KG1 (cell line): ENCODE results near the gene TNXB.
A peak's percentile ranks its signal among the peaks of the same experiment; 100 is the strongest.

Experiments used
- DNase-seq: peaks from one replicate; lab custom pipeline; 2025; lab: John Stamatoyannopoulos, UW

Gene TNXB, protein sequence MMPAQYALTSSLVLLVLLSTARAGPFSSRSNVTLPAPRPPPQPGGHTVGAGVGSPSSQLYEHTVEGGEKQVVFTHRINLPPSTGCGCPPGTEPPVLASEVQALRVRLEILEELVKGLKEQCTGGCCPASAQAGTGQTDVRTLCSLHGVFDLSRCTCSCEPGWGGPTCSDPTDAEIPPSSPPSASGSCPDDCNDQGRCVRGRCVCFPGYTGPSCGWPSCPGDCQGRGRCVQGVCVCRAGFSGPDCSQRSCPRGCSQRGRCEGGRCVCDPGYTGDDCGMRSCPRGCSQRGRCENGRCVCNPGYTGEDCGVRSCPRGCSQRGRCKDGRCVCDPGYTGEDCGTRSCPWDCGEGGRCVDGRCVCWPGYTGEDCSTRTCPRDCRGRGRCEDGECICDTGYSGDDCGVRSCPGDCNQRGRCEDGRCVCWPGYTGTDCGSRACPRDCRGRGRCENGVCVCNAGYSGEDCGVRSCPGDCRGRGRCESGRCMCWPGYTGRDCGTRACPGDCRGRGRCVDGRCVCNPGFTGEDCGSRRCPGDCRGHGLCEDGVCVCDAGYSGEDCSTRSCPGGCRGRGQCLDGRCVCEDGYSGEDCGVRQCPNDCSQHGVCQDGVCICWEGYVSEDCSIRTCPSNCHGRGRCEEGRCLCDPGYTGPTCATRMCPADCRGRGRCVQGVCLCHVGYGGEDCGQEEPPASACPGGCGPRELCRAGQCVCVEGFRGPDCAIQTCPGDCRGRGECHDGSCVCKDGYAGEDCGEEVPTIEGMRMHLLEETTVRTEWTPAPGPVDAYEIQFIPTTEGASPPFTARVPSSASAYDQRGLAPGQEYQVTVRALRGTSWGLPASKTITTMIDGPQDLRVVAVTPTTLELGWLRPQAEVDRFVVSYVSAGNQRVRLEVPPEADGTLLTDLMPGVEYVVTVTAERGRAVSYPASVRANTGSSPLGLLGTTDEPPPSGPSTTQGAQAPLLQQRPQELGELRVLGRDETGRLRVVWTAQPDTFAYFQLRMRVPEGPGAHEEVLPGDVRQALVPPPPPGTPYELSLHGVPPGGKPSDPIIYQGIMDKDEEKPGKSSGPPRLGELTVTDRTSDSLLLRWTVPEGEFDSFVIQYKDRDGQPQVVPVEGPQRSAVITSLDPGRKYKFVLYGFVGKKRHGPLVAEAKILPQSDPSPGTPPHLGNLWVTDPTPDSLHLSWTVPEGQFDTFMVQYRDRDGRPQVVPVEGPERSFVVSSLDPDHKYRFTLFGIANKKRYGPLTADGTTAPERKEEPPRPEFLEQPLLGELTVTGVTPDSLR (N-terminal part only)

DNA sequence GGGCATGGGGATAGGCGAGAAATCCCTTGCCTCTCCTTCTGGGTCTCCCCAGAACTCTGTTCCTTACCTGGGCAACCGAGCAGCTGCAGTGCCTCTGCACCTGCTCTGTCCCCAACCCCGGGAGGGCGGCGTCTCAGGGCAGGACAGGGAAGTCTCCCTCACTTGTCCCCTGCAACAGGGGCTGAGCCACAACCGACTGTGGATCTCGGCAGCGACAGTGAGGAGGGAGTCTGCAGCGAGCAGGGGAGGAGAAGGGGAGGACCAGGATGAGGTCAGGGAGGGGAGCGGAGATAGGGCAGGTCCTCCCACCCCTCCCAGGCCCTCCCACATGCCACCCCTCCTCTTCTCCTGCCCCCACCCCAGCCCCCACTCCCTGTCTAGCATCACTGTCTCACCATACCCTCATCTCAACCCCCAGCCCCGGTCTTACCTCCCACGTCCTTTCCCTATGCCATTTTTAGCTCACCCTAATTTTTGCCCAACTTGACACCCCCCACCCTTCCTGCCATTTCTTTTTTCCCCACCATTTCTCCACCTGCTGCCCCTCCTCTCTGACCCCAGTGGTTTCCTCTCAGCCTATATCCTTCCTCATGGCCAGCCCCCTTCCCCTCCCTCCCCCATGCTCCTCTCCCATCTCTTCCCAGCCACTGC is at the start of gene TNXB:
Gene TNXB (minus strand): TSS at position 225 of the 651 bp plus-strand sequence. CDS start 11,140 bp downstream, outside the sequence.
- no peak for DNase-seq

DNA sequence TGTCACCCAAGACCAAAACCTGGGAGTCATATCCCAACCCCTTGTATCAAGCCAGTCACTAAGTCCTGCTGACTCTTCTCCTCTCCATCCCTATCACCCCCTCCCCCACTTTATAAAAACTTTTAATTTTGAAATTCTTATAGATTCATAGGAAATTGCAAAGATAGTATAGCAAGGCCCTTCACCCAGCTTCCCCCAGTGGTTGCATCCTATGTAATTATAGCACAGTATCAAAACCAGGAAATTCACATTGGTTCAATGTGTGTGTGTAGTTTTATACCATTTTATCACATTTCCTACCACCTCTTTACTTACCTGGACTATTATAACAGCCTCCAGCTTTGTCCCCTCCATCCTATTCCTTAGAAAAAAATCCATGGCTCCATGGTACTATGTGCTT is 48.9 kb upstream of the TNXB start:
- DNase-seq, result no peak

DNA sequence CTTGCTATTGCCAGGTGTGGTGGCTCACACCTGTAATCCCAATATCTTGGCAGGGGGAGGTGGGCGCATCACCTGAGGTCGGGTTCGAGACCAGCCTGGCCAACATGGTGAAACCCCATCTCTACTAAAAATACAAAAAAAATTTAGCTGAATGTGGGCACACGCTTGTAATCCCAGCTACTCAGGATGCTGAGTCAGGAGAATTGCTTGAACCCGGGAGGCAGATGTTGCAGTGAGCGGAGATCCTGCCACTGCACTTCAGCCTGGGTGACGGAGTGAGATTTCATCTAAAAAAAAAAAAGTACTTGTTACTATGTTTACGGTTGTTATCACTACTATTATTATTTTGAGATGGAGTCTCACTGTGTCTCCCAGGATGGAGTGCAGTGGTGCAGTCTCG is 47.8 kb upstream of the TNXB start:
- DNase-seq, result no peak

DNA sequence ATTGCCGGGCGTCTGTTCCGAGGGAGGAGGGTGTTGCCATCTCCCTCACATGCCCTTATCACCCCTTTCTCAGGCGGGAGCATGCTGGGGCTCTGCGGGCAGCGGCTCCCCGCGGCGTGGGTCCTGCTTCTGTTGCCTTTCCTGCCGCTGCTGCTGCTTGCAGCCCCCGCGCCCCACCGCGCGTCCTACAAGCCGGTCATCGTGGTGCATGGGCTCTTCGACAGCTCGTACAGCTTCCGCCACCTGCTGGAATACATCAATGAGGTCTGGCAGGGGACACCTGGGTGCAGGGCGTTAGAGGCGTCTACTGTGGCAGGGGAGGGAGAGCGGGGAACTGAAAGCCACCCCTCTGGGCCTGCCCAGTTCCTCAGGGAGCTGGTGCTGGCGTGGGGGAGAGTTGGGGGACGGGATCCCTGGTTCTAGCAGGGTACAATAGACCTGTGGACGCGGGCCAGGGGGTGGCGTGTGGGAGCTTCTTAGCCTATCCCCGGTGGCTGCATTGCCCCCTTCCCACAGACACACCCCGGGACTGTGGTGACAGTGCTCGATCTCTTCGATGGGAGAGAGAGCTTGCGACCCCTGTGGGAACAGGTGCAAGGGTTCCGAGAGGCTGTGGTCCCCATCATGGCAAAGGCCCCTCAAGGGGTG is 45.5 kb upstream of the TNXB start:
- DNase-seq, result peak; percentile 32

DNA sequence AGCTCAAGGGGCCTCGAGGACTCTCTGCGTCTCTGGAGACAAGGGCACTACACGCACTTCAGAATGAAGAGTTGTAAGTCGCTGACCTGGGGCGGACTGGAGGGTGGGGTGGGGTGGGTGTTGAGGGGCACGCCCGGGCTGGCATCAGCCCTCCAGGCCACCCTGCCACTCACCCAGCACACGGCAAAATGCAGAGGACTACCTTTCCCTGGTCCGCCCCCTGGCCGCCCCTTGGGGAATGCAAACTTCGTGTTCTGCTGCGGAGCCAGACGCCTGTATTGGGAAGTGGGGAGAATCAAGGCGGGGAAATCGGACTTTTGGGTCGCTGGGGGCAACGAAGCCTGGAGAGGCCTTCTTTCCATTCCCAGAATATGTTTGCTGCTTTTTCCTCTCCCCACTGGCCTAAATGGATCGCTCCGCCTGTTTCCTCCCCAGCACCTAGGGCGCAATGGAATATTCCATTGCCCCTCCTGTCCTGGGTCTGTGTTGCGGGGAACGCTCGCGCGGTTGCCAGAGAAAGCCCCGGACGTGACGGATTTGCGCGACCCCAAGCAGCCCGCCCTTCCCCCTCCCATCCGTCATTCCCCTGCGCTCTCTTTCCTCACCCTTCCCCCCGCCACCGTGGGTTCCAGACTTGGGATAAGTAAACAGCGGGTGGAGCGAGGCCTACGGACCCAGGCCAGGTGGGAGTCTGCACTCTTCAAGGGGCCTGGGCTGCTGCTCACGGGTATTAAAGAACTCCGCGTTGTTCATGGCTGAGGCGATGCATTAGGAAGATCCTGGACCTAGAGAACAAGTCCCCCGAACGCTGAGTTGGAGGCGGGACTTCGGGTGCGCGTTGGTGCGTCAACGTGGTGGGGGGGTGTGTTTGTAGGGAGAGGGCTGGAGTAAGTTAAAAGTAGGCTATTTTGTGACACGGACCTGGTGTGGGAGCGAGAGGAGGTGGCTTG is 44.7 kb upstream of the TNXB start, which contains the start of gene PPT2:
Gene PPT2 (plus strand): TSS at position 578 of the 950 bp plus-strand sequence. CDS start 454 bp downstream, outside the sequence.
- DNase-seq, result peak; percentile 56

DNA sequence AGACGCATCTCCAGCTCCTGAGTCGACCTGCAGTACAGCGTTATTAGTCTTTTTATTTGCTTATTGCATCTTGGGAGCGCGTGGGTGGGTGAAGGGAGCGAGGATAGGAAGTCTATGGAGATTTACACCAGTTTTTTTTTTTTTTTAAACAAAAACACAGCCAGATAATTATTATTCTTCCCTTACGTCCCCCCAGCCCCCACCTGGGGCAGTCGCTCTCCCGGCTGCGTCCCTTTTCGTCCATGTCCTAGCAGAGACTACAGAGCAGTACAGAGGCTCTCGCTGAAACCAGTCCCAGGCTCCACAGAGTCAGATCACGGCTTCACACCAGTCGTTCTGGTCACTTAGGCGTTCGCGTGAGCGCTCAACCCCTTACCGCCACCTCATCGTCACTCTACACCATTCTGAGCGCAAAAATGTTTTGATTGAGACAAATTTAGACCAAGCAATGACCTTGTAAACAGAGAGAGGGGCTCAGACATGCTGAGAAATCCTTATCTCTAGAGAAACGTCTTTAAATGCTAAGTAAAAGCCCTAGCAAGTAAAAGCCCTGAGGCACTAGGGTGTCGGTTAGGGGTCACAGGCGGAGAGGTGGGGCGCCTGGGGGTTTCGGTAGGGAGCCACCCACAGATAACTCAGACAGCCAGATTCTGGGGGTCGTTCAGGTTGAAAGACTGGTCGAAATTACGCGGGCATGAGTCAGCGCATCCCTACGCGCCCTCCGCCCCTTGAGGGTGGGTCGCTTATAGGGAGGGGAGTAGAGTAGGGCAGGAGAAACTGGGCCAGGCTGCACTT is 43.8 kb upstream of the TNXB start:
- DNase-seq, result no peak

DNA sequence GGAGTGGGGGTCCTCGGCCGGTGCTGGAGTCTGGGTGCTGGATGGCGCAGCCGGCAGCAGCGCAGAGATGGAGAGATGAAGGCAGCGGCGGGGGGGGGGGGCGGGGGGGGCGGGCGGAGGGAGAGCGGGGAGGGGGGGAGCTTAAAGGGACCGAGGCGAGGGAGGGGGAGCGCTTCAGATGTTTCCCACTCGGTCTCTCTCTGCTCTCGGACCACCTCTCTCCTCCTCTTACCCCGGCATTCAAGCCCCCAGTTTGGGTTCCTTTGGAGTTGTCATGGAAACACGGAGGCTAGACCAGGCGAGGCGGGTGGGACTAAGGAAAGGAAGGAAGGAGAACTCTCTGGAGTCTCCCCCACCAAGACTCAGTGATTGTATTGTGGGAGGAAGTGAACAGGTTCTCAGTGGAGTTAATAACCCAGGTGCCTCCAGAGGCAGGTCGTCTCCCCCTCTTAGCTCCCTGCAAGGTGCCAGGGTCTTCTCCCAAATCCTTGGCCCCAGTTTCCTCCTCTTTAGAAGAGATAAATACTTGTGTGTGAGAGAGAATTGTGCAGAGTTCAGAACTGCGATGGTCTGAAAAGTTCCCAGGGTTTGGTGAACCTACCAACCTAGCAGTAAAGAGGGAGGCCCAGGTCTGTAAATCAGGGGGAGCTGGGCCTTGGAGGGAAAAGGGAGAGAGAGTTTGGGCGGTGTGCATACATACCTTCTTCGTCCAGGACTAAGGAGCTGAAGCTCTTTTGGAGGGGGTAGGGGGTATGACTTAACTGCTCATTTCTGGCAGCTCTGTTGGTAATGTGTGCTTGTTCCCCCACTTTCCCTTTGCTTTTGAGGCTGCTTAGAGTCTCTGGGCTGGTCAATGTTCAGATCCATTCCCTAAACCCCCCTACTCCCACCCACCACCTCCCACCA is 43.0 kb upstream of the TNXB start, which contains the start of gene PRRT1:
Gene PRRT1 (minus strand): TSS at position 77 of the 906 bp plus-strand sequence. CDS start 112 bp downstream, outside the sequence.
- no peak for DNase-seq

DNA sequence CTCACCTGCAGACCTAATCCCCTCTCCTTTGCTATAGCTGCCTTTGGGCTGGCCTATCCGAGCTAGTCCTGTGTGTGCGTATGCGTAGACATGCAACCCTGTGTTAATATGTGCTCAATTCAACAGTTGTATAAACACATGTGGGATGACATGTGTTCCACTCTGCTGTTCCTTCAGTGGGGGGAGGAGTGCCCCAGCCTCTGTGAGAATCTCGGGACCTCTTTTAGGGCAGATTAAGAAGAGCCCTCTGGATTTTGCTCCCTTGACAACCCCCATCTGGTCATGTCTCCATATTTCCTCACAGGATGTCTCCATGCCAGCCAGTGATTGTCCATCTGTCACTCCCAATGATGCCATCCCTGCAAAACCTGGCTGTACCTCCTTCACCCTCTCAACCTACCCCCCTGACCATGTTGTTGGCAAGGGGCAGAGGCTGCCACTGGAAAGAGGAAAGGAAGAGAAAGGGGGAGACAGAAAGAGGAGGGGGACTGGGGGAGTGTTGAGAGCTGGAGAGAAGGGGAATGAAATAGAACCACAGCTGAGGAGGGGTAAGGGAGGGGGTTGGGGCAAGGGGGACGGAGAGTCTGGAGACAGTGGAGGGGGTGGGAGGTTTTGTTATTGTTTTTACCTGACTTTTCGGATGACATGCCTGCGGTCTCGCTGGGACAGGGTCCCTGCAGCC is 42.2 kb upstream of the TNXB start:
- DNase-seq, result no peak

DNA sequence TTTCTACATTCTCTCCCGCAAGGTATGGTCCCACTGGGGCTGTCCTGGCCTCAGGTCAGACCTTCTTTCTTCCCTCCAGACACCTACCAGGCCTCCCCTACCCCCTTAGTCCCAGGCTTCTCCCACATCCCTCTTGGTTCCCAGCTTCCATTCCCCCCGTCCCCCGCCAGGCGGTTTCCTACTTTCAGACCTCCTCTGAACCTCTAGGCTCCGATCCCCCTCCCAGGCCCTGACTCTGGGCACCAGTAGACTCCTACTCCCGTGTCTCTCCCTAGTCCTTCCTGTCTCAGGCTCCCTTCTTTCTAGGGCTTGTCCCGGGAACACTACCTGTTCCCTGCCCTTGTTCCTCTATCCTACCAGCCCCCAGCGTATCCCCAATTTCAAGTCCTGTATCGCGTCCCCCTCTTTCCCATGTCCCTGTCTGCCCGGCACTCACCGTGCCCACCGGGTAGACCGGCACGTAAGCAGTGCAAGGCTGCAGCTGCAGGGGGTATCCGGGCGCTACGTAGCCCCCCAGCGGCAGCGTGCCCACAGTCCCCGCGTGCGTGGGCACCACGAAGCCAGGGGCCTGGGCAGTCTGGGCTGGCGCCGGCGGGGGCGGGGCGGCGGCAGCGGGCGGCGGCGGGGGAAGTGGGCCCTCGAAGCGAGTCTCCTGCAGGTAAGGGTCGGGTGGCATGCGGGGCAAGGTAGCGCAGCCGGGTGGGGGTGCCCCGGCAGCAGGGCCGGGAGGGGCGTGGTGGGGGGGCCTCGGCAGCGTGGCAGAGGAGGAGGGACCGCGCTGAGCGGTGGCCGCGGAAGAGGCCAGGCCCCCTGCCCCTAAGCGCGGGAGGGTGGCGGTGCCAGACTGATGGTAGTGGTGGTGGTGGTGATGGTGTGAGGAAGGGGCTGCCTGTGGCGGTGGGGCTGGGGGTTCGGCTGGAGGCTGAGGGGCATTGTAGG is 41.1 kb upstream of the TNXB start:
- DNase-seq, result no peak

DNA sequence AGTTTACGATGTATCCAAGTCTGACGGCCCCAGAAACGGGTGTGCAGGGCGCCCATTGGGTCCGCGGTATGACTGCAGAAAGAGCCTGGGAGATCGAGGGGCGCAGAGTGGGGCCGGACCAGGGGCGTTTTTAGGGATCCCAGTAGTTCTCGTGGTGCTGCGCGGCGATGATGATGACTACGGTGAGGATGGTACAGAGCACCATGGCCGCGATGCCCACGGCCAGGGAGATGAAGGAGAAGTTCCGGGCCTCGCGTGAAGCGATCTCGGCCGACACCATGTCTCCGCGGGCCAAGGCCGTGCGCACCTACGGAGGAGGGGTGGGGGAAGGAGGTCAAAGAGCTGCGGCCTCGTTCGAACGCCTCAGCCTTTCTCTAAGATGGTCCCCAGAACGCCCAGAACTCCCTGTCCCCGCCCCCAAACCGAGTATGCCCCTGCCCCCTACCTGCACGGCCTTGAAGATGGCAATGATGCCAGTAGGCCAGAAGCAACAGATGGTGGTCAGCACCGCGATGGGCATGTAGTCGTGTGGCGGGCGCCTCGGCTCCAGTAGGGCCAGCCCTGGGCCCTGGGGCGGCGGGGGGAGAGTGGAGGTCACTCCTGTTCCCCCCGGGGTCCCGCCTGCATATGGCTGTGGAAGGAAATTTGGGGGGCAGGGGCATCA is 40.1 kb upstream of the TNXB start:
- DNase-seq, result no peak

DNA sequence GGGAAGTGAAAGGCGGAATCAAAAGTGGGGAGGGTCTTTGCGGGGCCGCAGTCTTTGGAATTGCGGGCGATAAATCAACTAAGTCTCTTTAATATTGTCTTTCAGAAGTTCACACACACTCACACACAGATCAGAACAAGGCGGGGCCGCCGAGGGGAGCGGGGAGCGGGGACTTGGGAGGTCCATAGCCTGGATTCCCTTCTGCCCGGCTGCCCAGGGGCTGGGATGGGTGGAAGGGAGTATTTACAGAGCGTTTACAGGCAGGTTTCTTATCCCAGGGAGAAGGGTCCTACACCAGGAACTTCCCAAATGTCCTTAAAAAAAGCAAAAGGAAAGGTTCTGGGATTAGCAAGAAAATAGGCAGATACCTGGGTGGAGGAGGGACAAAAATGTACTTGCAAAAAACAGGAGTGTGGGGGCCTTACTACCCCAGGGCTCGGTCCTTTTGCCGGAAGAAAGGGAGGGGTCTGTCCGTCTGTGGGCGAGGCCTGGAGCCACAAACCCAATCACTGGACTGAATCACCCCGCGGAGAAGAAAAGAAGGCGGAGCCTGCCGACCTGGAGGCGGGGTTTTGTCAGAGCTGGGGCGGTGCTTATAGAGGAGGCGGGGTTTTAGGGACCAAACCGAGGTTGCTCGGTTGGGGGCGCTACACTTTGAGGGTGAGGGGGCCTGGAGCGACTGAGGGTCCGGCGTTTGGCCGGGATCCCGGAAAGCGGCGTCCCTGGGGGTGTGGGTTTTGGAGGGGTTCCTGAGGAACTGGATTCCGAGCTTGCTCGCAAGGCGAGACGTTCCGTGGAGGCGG is 39.4 kb upstream of the TNXB start:
- DNase-seq, result no peak

DNA sequence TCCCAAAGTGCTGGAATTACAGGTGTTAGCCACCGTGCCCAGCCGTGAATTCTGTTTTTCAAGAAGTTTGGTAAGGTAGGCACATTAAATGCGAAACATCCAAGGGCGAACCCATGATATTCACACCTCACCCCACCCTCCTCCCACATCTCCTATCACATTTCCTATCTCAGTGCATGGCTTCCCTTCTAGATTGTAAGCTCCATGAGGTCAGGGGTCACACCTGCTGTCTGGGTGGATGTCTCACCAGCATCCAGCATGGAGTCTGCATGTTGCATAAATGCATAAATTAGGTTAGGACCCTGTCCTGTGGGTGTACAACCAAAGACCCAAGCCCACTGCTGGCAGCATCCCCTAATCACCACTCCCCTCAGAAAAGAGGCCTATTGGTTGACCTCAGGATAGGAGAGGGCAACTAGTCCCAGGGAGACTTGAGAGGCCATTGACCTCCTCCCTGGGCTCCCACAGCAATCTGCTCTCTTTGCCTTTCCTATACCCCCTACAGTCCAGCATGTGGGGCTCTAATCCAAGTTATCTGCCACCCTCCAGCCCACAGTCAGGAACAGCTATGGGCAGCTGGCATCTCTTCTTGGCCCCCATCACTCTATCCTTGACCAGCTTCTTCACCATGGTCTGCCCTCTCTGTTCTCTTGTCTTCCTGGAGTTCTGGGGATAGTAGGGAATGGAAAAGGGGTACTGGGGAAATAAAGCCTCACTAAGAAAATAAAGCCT is 38.4 kb upstream of the TNXB start:
- DNase-seq, result no peak

DNA sequence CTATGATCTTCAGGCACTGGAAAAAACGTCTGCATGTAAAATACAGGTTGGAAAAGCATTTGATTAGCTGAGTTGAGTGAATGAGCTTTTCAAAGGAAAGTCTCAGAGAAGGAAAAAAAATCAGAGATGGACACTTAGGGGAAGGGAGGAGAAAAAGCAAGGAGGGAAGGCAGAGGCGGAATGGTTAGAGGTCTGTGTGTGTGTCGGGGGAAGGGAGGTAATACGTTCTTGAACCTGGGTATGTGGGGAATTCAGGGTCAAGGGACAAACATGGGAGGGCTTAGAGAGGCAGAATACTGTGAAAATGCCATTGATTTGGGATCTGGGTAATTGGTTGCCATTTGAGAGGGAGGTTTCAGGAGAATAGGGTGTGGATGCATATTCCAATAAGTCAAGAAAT is 37.5 kb upstream of the TNXB start:
- DNase-seq, result no peak

DNA sequence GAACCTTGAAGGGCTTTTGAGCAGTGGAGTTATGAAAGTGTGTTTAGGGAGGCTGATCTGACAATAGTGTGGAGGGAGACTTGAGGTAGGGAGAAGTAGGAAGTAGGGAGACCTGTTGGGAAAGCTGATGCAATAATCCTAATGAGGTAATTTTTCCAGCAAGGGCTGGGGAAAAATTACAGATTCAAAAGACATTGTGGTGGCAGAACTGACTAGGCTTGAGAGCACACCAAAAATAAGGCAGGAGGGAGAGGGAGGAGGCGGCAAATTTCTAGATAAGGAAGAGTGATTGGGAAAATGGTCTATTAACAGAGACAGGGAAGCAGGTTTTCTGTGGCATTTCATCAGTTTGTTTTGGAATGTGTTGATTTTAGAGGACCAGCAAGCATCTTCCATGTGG is 37.1 kb upstream of the TNXB start:
- no peak for DNase-seq
